HG02623 (cell line): ENCODE results near the gene SERPIND1.
"Not testable (repeated sequence)": the region's sequence is repeated elsewhere in the genome, so short reads cannot be mapped to it uniquely, and the experiment has no call there.

Experiments used
- ATAC-seq: cut with Tn5 transposase; IDR thresholded peaks from one replicate; pipeline ENCODE4 v1.9.1; 2021; ENCODE audit warnings: moderate library complexity; ENCODE audit not compliant: unreplicated experiment

SERPIND1 gene

DNA sequence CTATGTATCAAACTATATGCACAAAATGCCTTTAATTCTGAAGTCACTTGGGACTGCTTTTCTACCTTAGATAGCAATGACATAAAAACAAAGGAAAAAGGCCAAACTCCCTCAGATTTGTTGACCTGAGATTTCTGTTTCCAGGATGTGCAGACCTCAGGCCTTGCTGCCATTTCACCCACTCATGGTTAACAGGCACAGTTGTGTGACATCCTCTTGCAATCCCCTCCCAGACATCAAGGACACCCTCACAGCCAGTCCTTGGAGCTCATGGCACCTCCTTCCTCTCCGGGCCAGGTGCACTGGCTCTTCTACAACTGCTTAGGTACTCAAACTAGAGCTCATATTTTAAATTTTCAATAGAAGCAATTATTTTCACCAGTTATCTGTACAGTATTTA lies 37.3 kb downstream of the SERPIND1 start:
- no peak for ATAC-seq

DNA sequence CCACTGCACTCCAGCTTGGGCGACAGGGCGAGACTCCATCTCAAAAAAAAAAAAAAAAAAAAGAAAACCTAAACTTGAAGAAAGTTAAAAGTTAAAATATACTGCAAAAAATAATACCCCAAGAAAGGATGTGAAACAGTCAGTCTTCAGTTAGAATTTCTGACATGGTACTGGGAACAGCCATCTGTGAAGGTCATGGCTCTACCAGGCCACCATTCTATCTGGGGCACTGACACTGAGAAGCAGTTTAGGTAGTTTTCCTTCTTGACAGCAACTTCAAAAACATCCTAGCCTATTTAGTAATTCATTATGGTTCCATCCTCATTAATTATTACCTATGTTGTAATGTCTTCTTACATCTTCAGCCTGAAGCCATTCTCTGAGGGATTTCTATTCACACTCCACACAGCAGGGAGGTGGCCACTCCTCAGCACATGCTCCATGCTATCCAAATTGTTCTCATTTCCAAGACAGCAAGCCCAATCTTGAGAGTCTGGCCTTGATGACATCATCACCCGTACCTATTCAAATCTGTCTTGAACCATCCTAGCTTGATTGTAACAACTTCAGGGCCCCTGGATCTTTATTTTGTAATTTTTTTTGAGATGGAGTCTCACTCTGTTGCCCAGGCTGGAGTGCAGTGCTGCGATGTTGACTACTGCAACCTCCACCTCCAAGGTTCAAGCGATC lies 38.2 kb downstream of the SERPIND1 start:
- no peak for ATAC-seq

DNA sequence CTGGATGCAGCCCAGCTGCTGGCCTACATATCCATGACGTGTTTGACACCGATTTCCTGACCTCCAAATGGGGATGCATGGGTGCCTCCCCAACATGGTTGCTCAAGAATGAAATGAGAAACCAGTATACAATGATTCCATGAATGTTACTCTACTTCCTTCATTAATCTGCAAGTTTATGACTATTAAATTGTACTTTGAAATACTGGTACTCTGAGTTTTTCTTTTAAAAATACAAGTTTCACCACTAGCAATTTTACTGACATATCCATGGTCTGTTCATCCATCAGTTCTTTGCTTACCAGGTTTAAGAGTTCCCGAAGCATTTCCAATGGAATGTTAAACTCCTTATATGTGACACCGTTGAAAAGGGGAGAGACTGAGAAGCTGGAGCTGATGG lies 39.1 kb downstream of the SERPIND1 start:
- no peak for ATAC-seq

DNA sequence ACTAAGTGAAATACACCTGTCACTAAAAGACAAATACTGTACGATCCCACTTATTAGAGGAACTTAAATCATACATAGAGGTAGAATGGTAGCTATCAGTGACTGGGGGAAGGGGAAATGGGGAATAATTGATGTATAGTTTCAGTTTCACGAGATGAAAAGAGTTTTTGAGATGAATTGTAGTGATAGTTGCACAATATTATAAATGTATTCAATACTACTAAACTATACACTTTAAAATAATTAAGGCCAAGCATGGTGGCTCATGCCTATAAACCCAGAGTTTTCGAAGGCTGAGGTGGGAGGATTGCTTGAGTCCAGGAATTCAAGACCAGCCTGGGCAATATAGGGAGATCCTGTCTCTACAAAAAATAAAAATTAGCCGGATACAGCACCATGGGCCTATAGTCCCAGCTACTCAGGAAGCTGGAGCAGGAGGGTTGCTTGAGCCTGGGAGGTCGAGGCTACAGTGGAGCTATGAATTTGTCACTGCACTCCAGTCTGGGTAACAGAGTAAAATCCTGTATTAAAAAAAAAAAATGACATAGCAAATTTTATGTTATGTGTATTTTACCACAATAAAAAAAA lies 40.4 kb downstream of the SERPIND1 start:
- ATAC-seq: no peak

DNA sequence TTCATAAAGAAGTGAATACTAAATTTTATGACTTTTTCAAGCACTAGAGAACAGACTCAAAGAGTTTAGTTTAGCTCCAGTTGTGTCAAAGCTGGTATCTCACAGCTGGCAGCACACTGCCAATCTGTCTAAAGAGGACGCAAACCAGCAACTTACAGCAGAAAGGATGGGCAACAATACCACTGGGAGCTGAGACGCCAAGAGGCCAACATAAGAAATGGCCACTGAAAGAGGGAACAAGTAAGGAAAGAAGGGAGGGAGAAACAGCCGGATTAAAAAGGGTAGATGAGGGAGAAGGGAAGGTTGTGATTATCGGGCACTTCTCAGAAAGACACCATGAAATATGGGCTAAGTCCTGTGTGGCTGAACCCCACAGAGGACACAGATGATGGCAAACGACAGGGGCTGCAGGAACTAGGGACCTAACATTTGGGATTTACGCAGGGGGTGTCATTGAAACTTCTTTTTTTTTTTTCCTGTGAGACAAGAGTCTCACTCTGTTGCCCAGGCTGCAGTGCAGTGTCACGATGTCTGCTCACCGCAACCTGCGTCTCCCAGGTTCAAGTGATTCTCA lies 41.7 kb downstream of the SERPIND1 start:
- ATAC-seq: no peak

DNA sequence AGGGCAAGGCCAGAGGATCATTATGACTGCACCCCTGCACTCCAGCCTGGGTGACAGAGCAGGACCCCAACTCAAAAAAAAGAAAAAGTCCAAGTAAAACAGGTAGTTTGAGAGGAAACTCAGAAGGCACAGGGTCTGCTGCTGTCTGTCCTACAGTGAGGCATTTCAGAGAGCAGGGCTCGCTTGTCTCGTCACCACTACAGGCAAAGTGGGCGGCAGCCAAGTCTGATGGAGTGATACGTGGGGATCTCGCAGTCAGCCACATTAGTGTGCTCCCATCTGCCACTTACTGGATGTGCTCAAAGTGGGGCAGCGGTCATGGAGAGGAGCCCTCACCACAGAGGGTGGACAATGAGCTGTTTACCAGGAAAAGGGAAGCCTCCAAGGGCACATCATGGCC lies 42.6 kb downstream of the SERPIND1 start:
- ATAC-seq: no peak

DNA sequence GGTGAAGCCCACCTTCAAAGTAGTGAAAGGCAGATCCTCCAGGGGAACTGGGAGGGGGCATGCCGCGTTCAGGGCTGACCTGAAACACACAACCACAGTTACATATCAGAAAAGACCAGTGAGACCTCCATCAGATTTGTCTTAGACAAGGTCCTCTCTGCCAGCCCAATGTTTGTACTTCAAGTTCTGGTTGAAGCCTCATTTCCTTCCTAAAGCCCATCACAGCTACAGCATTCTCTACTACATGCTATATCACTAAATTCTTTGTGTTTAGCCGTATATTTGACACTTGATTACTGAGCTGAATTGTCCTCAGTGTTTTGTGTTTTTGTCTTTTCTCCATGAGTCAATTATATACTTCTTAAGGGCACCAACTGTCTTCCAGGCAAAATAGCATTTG lies 44.6 kb downstream of the SERPIND1 start:
- ATAC-seq: no peak

DNA sequence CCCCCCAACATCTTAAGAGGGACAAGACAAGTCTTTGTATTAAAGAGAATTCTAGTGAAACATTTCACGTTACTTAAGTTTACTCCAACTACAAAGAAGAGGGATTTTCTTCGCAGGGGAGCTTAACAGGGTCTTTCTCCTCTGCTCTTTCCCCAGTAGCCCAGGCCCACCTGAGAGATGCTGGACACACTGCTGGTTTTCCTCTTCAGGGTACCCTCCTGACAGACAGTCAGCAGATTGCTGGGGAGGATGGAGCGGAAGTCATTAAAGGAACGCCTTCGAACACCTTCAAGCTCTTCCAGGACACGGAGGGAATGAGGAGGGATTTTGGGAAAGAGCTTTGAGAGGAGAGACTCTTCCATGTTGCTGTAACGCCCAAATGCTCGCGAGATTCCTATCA lies 45.6 kb downstream of the SERPIND1 start:
- no peak for ATAC-seq

DNA sequence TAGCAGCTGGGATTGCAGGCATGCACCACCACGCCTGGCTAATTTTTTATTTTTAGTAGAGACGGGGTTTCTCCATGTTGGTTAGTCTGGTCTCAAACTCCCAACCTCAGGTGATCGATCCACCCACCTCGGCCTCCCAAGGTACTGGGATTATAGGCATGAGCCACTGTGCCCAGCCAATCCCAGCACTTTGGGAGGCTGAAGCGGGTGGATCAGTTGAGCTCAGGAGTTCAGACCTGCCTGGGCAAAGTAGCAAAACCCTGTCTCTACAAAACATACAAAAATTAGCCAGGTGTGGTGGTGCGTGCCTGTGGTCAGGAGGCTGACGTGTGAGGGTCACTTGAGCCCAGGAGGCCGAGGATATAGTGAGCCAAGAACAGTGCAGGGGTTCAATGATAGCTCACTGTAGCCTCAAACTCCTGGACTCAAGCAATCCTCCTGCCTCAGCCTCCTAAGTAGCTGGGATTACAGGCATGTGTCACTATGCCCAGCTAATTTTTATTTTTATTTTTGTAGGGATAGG lies 47.9 kb downstream of the SERPIND1 start:
- not testable (repeated sequence) for ATAC-seq

DNA sequence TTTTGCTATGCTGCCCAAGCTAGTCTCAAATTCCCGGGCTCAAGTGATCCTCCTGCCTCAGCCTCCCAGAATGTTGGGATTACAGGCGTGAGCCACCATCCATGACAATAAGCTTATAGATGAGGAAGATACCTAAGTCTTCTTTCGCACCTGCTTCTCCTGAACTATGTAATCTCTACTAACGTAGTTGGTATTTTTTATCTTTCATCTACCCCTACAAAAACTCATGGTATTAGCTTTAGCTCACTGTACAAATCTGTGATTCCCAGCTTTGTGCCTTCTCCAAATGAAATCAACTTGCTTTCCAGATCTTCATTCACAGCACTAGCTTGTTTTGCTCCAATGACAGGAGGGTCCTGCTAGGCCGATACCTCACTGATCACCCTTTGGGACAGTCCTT lies 48.3 kb downstream of the SERPIND1 start:
- ATAC-seq: no peak

DNA sequence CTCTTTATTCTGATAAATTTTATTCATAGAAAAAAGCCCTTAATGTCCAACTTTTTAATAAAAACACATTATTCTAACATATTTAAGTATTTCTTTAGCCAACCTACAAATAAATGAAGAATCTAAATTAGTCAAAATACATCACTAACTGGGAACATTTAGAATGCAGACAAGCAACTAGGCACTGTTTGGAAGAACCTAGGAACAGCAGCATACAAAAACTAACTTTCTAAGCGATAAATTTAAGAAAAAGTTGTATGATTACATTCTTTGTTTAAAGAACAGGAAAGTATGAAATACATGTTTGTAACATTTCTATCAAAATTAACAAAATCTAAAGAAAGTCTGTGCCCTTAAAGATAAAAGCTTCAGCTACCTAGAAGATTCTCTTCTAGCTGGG lies 49.4 kb downstream of the SERPIND1 start:
- ATAC-seq: no peak

DNA sequence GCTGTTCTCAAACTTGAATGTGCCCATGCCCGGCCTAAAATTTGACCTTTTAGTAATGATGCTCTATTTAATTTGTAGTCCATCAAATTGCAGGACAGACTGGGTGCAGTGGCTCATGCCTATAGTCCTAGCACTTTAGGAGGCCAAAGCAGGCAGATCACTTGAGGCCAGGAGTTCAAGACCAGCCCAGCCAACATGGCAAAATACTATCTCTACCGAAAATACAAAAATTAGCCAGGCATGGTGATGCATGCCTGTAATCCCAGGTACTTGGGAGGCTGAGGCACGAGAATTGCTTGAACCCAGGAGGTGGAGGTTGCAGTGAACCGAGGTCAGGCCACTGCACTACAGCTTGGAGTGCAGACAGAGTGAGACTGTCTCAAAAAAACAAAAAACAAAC lies 51.3 kb downstream of the SERPIND1 start:
- not testable (repeated sequence) for ATAC-seq

DNA sequence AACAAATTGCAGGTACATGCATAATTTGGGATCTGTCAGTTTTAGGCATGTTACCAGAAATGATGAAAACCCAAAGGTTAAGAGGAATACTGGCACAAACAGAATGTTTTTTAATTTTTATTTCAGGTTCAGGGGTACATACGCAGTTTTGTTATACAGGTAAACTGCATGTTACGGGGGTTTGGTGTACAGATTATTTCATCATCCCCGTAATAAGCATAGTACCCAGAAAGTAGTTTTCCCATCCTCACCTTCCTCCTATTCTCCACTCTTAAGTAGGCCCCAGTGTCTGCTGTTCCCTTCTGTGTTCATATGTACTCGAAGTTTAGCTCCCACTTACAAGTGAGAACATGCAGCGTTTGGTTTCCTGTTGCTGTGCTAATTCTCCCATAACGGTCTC lies 51.7 kb downstream of the SERPIND1 start:
- no peak for ATAC-seq

DNA sequence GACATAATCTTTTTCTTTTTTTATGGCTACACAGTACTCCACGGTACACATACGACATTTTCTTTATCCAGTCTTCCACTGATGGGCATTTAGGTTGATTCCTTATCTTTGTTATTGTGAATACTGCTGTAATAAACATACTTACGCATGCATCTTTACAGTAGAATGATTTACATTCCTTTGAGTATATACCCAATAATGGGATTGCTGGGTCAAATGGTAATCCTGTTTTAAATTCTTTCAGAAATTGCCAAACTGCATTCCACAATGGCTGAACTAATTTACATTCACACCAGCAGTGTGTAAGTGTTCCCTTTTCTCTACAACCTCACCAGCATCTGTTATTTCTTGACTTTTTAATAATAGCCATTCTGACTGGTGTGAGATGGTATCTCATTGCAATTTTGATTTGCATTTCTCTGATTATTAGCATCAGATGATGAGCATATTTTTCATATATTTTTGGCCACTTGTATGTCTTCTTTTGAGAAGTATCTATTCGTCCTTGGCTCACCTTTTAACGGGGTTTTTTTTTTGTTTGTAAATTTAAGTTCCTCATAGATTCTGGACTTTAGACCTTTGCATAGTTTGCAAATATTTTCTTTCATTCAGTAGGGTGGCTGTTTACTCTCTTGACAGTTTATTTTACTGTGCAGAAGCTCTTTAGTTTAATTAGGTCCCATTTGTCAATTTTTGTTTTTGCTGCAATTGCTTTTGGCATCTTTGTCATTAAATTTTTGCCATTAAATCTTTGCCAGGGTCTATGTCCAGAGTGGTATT lies 52.6 kb downstream of the SERPIND1 start:
- not testable (repeated sequence) for ATAC-seq

DNA sequence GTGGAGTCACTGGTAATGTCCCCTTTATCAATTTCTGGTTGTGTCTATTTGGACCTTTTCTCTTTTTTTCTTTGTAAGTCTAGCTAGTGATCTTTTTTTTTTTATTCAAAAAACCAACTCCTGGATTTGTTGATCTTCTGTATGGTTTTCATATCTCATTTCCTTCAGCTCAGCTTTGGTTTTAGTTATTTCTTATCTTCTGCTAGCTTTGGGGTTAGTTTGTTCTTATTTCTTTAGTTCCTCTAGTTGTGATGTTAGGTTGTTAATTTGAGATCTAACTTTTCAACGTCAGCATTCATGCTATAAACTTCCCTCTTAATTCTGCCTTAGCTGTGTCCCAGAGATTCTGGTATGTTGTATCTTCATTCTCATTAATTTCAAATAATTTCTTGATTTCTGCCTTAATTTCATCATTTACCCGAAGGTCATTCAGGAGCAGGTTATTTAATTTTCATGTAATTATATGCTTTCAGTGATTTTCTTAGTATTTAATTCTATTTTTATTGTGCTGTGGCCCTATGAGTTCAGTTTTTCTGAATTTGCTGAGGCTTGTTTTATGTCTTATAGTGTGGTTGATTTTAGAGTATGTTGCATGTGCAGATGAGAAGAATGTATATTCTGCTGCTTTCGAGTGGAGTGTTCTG lies 55.7 kb downstream of the SERPIND1 start:
- no peak for ATAC-seq

DNA sequence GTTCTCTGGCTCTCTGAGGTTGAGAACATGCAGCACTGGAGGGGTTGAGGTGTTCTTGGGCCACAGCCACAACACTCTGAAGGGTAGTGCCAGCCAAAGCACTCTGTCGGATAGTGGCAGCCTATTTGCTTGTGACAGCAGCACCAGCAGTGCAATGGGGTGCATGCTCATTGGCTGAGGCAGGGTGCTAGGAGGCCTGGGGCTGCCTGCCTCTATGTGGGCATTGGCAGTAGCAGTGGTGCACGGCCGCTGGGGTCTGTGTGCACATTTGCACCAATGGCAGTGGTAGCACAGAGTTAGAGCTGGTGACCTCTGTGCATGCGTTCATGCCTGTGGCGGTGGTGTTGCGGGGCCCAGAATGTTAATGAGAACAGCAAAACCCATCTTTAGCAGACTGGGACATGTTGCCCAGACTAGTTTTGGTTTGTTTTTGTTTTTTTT lies 59.3 kb downstream of the SERPIND1 start:
- ATAC-seq: no peak

DNA sequence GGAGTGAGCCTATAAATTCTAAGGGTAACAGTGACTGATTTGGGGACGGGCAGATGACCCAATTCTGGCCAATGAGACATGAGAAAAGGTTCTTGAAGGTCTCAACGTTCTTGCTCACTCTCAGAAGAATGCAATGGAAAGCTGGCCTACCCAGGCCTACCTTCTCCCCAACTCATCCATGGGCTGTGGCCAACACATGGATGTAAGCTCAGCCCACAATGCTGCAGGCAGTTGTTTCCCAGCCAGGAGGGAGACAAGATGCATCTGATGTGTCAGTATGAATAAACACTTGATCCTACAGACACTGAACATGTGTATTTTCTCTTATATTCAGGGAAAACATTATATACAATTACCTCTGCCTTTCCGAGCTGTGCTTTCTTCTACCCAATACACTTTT lies 60.3 kb downstream of the SERPIND1 start:
- no peak for ATAC-seq

DNA sequence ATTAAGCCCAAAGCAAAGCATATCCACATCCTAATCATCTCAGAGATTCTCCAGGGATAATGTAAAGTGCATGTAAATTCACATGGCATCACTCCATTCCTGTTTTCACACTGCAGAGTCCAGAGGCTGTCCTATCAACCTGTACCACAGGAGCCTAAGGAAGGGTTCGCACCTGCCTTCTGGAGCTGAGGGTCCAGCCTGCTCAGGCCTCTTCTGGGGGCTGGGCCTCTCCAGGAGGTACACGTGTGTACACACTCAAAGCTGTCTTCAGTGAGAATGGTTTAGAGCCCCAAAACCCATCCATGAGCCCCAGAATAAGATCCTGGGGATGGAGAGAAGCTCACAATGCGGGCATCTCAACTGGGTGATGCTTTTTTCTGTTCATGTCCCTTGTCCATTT lies 60.8 kb downstream of the SERPIND1 start:
- ATAC-seq: no peak
